BJ (cell line): ENCODE results near the gene LNPEP. TPM values are rescaled to one million over a fixed set of nuclear protein-coding genes. Genes with fewer than 3 reads are reported as not detected.

ENCODE experiments used
- CTCF ChIA-PET: fragments of 350-600 bp; formaldehyde crosslinking; extraction: SDS; loops from one replicate; lab custom pipeline; 2021; ENCODE audit warnings: antibody characterized with exemption, inconsistent platforms; lab: Yijun Ruan, JAX
- POLR2A ChIA-PET: fragments of 300-600 bp; sonication (Branson Sonifier 250); formaldehyde crosslinking; extraction: SDS; loops from one replicate; lab custom pipeline; 2021; ENCODE audit warnings: antibody characterized with exemption; lab: Charles Lee
- DNase-seq: peaks from one replicate; pipeline ENCODE4 v3.0.0-alpha.2; 2011; ENCODE audit warnings: low read depth
- H3K27me3 ChIP-seq: 2 replicates; pipeline ENCODE4 v1.6.0; 2011; ENCODE audit warnings: low read length; ENCODE audit not compliant: control insufficient read depth, insufficient read depth
- H3K36me3 ChIP-seq: 2 replicates; pipeline ENCODE4 v1.5.1; 2011; ENCODE audit warnings: low read length; ENCODE audit not compliant: control insufficient read depth, insufficient read depth
- H3K4me3 ChIP-seq: 2 replicates; pipeline ENCODE4 v1.5.1; 2011; ENCODE audit warnings: low read depth, mild to moderate bottlenecking, control low read depth, low read length
- polyA plus RNA-seq: library from polyadenylated mRNA; depleted of rRNA; stranded (reverse); fragments of >200 nt; gene quantifications from 2 replicates; pipeline ENCODE4 v1.2.3, GENCODE V29; 2011
- TF ChIP-seq, protein P1 (sequence below): IDR thresholded peaks from 2 replicates; pipeline ENCODE4 v1.5.1; 2011; ENCODE audit warnings: low read depth, mild to moderate bottlenecking, control low read depth, inconsistent platforms, low read length, moderate library complexity; ENCODE audit not compliant: insufficient read depth

The LNPEP gene
- polyA plus RNA-seq, 1 experiment, result 6.3 TPM

GRCh38 chr5:96994493-96994892 lies 58.6 kb downstream of the LNPEP start:
- no peak for DNase-seq
- ChIA-PET CTCF (no interaction called here), POLR2A (no interaction called here)
- Histone ChIP-seq H3K4me3 (no peak overlapping the region), H3K27me3 (no peaks in the 10 kb centered on the region), H3K36me3 (no peaks in the 10 kb centered on the region)
- TF ChIP-seq, protein P1, sequence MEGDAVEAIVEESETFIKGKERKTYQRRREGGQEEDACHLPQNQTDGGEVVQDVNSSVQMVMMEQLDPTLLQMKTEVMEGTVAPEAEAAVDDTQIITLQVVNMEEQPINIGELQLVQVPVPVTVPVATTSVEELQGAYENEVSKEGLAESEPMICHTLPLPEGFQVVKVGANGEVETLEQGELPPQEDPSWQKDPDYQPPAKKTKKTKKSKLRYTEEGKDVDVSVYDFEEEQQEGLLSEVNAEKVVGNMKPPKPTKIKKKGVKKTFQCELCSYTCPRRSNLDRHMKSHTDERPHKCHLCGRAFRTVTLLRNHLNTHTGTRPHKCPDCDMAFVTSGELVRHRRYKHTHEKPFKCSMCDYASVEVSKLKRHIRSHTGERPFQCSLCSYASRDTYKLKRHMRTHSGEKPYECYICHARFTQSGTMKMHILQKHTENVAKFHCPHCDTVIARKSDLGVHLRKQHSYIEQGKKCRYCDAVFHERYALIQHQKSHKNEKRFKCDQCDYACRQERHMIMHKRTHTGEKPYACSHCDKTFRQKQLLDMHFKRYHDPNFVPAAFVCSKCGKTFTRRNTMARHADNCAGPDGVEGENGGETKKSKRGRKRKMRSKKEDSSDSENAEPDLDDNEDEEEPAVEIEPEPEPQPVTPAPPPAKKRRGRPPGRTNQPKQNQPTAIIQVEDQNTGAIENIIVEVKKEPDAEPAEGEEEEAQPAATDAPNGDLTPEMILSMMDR, result no peak

DNA sequence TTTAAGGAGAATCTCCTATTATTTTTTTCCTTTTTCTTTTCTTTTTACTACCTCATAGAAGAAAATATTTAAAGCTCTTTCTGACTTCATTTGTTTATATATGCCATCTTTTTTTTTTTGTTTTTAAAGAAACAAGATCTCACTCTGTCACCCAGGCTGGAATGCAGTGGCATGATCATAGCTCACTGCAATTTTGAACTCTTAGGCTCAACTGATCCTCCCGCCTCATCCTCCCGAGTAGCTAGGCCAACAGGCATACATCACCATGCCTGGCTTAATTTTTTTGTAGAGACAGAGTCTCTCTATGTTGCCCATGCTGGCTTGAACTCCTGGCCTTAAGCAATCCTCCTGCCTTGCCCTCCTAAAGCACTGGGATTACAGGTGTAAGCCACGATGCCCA lies 59.5 kb downstream of the LNPEP start:
- ChIA-PET POLR2A (no interaction called here), CTCF (interaction anchor here (0.6 to 0.8 kb wide), 2 partner anchors 16 to 147 kb away, joined by 3 to 5 read pairs; no protein-coding TSS in a partner anchor)
- no peak for DNase-seq

GRCh38 chr5:96997265-96997859 lies 61.5 kb downstream of the LNPEP start:
- POLR2A ChIA-PET, result no interaction called here

More for the DNA sequence above, 59.5 kb downstream of the LNPEP start:
- TF ChIP-seq, protein P1, result no peak
- Histone ChIP-seq H3K27me3 (no peaks in the 10 kb centered on the region), H3K4me3 (no peak overlapping the region), H3K36me3 (no peaks in the 10 kb centered on the region)

DNA sequence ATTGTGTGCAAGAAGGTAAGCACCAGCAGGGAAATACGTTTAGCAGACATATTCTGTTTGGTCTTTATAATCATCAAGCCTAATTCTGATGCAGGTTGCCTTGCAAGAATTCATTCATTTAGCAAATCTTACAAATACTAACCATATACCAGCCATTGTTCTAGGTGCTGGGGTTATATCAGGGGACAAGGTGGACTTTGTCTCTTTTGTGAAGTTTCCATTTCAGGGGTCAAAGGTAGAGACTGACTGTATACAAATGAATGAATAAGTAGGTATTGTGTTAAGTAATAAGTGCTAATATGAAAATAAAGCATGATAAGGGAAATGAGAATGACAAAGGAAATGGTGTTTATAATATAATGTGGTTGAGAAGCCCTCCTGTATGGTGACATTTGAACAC lies 64.0 kb downstream of the LNPEP start:
- DNase-seq, result no peak
- H3K36me3 ChIP-seq, result no peaks in the 10 kb centered on the region
- TF ChIP-seq, protein P1, result no peak
- H3K27me3 ChIP-seq, result no peaks in the 10 kb centered on the region
- CTCF ChIA-PET, result no interaction called here
- POLR2A ChIA-PET, result no interaction called here
- H3K4me3 ChIP-seq, result no peak overlapping the region

More at GRCh38 chr5:96997265-96997859, 61.5 kb downstream of the LNPEP start:
- TF ChIP-seq, protein P1, result peak; percentile 49
- no peak for DNase-seq
- Histone ChIP-seq H3K36me3 (no peaks in the 10 kb centered on the region), H3K27me3 (no peaks in the 10 kb centered on the region), H3K4me3 (no peak overlapping the region)
- CTCF ChIA-PET, result interaction anchor here (0.6 to 2.3 kb wide), 20 partner anchors 9 to 369 kb away, joined by 3 to 15 read pairs (median 4); partner anchors contain the start of gene LIX1

- CTCF ChIA-PET, result no interaction called here
- POLR2A ChIA-PET, result no interaction called here
- no peak overlapping the region for H3K4me3 ChIP-seq
- no peaks in the 10 kb centered on the region for H3K27me3 ChIP-seq
- DNase-seq, result no peak
- H3K36me3 ChIP-seq, result no peaks in the 10 kb centered on the region
- TF ChIP-seq, protein P1, result no peak
These were observed 64.5 kb downstream of the LNPEP start for GRCh38 chr5:97000391-97000790.
